Activated B cell treated with CpG ODN at 0.5 μM for 24 hours (primary cell): ENCODE data around the gene PRRC1. TPM values are rescaled to one million over a fixed set of nuclear protein-coding genes. Genes with fewer than 3 reads are reported as not detected.
"Not testable (repeated sequence)": the region's sequence is repeated elsewhere in the genome, so short reads cannot be mapped to it uniquely, and the experiment has no call there.

Experiments
- ATAC-seq: fragments of 200-7000 bp; cut with Tn5 transposase; one replicate; pipeline ENCODE4 v1.10.0; 2021; ENCODE audit warnings: low read depth, mild to moderate bottlenecking, moderate library complexity
- CTCF ChIA-PET: fragments of 350-600 bp; sonication (Branson Sonifier 250); formaldehyde crosslinking; loops from one replicate; lab custom pipeline; 2021; ENCODE audit warnings: antibody characterized with exemption; lab: Charles Lee
- POLR2A ChIA-PET: fragments of 350-600 bp; sonication (Branson Sonifier 250); formaldehyde crosslinking; loops from one replicate; lab custom pipeline; 2021; ENCODE audit warnings: antibody characterized with exemption; lab: Charles Lee
- DNase-seq: peaks from one replicate; pipeline ENCODE4 v3.0.0; 2022
- H3K27ac Mint-ChIP-seq: one replicate; pipeline ENCODE4 v1.8.0; 2020; ENCODE audit warnings: mixed read lengths
- H3K27me3 Mint-ChIP-seq: one replicate; pipeline ENCODE4 v1.8.0; 2021; ENCODE audit warnings: mixed read lengths
- H3K36me3 Mint-ChIP-seq: one replicate; pipeline ENCODE4 v1.8.0; 2021; ENCODE audit warnings: low read depth, mixed read lengths
- H3K4me1 Mint-ChIP-seq: one replicate; pipeline ENCODE4 v1.8.0; 2021; ENCODE audit warnings: mixed read lengths
- H3K4me3 Mint-ChIP-seq: one replicate; pipeline ENCODE4 v1.8.0; 2020; ENCODE audit warnings: mild to moderate bottlenecking, mixed read lengths
- H3K9me3 Mint-ChIP-seq: one replicate; pipeline ENCODE4 v1.8.0; 2020; ENCODE audit warnings: mixed read lengths
- CTCF ChIP-seq: fragments of 200-600 bp; IDR thresholded peaks from one replicate; pipeline ENCODE4 v1.8.0; 2022; ENCODE audit warnings: antibody characterized with exemption, mild to moderate bottlenecking
- intact Hi-C: fragments of 100-400 bp; cut with micrococcal nuclease; formaldehyde crosslinking; loops from one replicate; pipeline ENCODE4 v1.15.1; 2024
- total RNA-seq: library from RNA; stranded (reverse); gene quantifications from 2 replicates; pipeline ENCODE4 v1.2.3, GENCODE V29; 2022

PRRC1 gene
- total RNA-seq, 1 donor from 2014 or later = 34.7 TPM

DNA sequence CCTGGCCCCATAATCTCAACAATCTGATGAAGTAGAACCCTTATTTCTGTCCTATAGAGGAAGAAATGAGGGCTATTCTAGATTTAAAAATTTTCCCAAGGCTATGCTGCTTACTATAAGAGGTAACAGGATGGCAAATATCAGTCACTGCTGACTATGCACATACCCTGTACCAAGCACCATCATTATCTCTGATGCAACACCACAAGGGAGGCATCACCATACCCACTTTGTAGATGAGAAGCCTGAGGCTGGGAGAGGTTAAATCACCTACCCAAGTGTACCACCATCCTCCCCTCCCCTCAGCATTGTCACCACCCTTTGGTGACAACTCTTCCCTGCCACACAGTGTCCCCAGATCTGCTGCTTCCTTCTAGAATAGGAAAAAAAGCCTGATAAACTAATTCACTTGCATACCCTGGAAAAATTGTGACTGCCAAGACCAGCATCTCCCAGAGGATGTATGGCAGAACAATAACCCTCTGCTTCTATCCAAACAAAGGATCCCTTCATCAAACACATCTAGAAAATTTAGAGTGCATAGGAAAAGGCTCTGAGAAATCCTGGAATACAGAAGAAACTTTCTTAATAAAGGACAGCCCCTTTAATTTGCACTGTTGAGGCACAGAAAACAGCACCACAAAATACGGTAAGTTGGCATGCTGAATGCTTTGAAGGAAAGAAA lies 48.3 kb downstream of the PRRC1 start:
- intact Hi-C loops = loop anchor here (2.0 kb wide), 1 partner anchor 933 kb away; no protein-coding TSS in a partner anchor
- no peak for ATAC-seq
- TF ChIP-seq CTCF = no peak
- ChIA-PET CTCF (interaction anchor here (1.2 to 2.7 kb wide), 3 partner anchors 15 to 636 kb away, joined by 3 to 32 read pairs (median 3); no protein-coding TSS in a partner anchor), POLR2A (no interaction called here)
- H3K9me3 Mint-ChIP-seq = no peaks in the 10 kb centered on the region
- DNase-seq = no peak
- H3K36me3 Mint-ChIP-seq = no peaks in the 10 kb centered on the region
- peaks cover 11% of the 10 kb centered on the region for H3K27me3 Mint-ChIP-seq
- no peak overlapping the region for H3K4me3 Mint-ChIP-seq
- H3K4me1 Mint-ChIP-seq = peaks cover 3% of the 10 kb centered on the region
- H3K27ac Mint-ChIP-seq = no peak overlapping the region

GRCh38 chr5:127567026-127567768 lies 49.8 kb downstream of the PRRC1 start:
- intact Hi-C loops = no loop called here
- no peak for DNase-seq
- H3K27ac Mint-ChIP-seq = no peak overlapping the region
- no peak for ATAC-seq
- POLR2A ChIA-PET = interaction anchor here (1.1 kb wide), 1 partner anchor 515 kb away, joined by 3 read pairs; no protein-coding TSS in a partner anchor
- no peaks in the 10 kb centered on the region for H3K36me3 Mint-ChIP-seq
- CTCF ChIA-PET = interaction anchor here (1.2 kb wide), 1 partner anchor 634 kb away, joined by 3 read pairs; no protein-coding TSS in a partner anchor
- H3K4me1 Mint-ChIP-seq = peaks cover 3% of the 10 kb centered on the region
- H3K27me3 Mint-ChIP-seq = peaks cover 11% of the 10 kb centered on the region
- H3K9me3 Mint-ChIP-seq = no peaks in the 10 kb centered on the region
- H3K4me3 Mint-ChIP-seq = no peak overlapping the region
- TF ChIP-seq CTCF = no peak

- Mint-ChIP-seq H3K4me1 (peaks cover 3% of the 10 kb centered on the region), H3K4me3 (peak overlapping the region; percentile 60), H3K9me3 (no peaks in the 10 kb centered on the region), H3K27me3 (peaks cover 11% of the 10 kb centered on the region), H3K36me3 (no peaks in the 10 kb centered on the region), H3K27ac (no peak overlapping the region)
- POLR2A ChIA-PET = interaction anchor here (1.1 kb wide), 1 partner anchor 514 kb away, joined by 3 read pairs; no protein-coding TSS in a partner anchor
- DNase-seq = no peak
- ATAC-seq = no peak
- intact Hi-C loops = no loop called here
- no peak for TF ChIP-seq CTCF
- CTCF ChIA-PET = interaction anchor here (1.1 kb wide), 1 partner anchor 22 kb away, joined by 3 read pairs; no protein-coding TSS in a partner anchor
These were observed 50.7 kb downstream of the PRRC1 start for GRCh38 chr5:127568166-127568565.

DNA sequence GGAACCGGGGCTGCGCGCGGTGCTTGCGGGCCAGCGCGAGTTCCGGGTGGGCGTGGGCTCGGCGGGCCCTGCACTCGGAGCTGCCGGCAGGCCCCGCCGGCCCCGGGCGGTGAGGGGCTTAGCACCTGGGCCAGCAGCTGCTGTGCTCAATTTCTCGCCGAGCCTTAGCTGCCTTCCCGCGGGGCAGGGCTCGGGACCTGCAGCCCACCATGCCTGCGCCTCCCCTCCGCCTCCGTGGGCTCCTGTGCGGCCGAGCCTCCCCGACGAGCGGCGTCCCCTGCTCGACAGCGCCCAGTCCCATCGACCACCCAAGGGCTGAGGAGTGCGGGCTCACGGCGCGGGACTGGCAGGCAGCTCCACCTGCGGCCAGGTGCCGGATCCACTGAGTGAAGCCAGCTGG lies 52.0 kb downstream of the PRRC1 start:
- CTCF ChIA-PET = interaction anchor here (1.1 kb wide), 1 partner anchor 303 kb away, joined by 3 read pairs; no protein-coding TSS in a partner anchor
- H3K9me3 Mint-ChIP-seq, H3K4me1 Mint-ChIP-seq, ATAC-seq, DNase-seq, H3K27ac Mint-ChIP-seq, POLR2A ChIA-PET, intact Hi-C loops, H3K36me3 Mint-ChIP-seq, H3K4me3 Mint-ChIP-seq: not testable (repeated sequence)
- peaks cover 11% of the 10 kb centered on the region for H3K27me3 Mint-ChIP-seq

DNA sequence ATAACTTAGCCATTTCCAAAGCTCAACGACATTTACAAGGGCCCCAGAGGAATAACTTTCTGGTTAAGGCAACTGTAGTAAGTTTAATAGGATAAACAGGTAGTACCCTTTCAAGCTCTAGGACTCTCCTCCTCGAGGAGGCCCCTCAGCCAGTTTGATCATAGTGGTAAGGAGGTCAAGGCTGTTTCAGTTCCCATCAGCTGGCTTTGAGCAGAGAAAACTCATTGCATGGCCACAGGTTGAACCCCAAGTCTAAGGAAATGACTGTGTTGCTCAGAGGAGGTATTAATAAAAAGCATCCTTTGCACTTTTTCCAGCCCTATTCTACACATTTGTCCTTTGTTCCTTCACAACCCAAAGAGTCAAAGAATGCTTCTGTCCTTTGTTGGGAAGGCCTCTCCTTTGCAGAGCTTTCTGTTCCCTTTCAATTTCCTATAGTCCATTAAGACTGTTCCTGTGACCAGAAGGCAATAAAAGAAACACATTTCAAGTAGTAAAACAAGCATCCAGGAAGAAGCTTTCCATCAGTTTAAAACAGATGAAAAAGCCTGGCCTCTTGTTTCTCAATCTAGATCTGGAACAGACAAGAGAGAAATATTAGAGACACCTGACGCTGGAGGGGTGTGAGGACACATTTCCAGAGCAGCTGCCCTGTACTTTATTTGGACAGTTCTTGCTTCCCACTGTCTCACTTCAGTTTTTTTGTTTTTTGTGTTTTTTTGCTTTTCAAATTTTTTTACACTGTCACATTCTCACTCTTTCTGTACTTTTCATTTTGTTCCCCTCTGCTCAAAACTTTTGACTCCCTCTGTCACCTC lies 54.1 kb downstream of the PRRC1 start:
- peaks cover 3% of the 10 kb centered on the region for H3K4me1 Mint-ChIP-seq
- CTCF ChIA-PET = interaction anchor here (0.8 kb wide), 1 partner anchor 630 kb away, joined by 4 read pairs; no protein-coding TSS in a partner anchor
- H3K36me3 Mint-ChIP-seq = no peaks in the 10 kb centered on the region
- H3K27ac Mint-ChIP-seq = no peak overlapping the region
- H3K27me3 Mint-ChIP-seq = peaks cover 2% of the 10 kb centered on the region
- no peak overlapping the region for H3K4me3 Mint-ChIP-seq
- no peak for TF ChIP-seq CTCF
- POLR2A ChIA-PET = no interaction called here
- no peak for DNase-seq
- intact Hi-C loops = no loop called here
- ATAC-seq = no peak
- H3K9me3 Mint-ChIP-seq = peaks cover 13% of the 10 kb centered on the region
